AG09319 (cell line): Measurements from ENCODE around the gene PREX1.

ENCODE experiments used
- DNase-seq: peaks from one replicate; pipeline ENCODE4 v3.0.0-alpha.2; 2010; ENCODE audit warnings: low read depth; ENCODE audit errors: extremely low read depth
- CTCF ChIP-seq: IDR thresholded peaks from 2 replicates; pipeline ENCODE4 v1.5.1; 2011; ENCODE audit warnings: low read depth, mild to moderate bottlenecking, inconsistent platforms, low read length, moderate library complexity

PREX1 gene

GRCh38 chr20:48694381-48694865 is 133.4 kb downstream of the PREX1 start:
- no peak for TF ChIP-seq CTCF

GRCh38 chr20:48691523-48691922 is 136.3 kb downstream of the PREX1 start:
- TF ChIP-seq CTCF = no peak
- no peak for DNase-seq

More at GRCh38 chr20:48694381-48694865, 133.4 kb downstream of the PREX1 start:
- DNase-seq = no peak

GRCh38 chr20:48690888-48691287 is 136.9 kb downstream of the PREX1 start:
- no peak for DNase-seq
- no peak for TF ChIP-seq CTCF

- no peak for TF ChIP-seq CTCF
- DNase-seq = no peak
Observed at GRCh38 chr20:48689874-48690571, 137.8 kb downstream of the PREX1 start.

- TF ChIP-seq CTCF = no peak
- DNase-seq = no peak
Observed at GRCh38 chr20:48689388-48689787, 138.4 kb downstream of the PREX1 start.

GRCh38 chr20:48688579-48688978 is 139.2 kb downstream of the PREX1 start:
- no peak for TF ChIP-seq CTCF
- DNase-seq = no peak

- no peak for TF ChIP-seq CTCF
- no peak for DNase-seq
Observed at GRCh38 chr20:48687117-48687800, 140.5 kb downstream of the PREX1 start.
